T-helper 17 cell (primary cell): ENCODE measurements around the gene SAMD11. TPM values are rescaled to one million over a fixed set of nuclear protein-coding genes. Genes with fewer than 3 reads are reported as not detected.
A peak's percentile ranks its signal among the peaks of the same experiment; 100 is the strongest.

ENCODE experiments used
- ATAC-seq: fragments of 150-1000 bp; cut with Tn5 transposase; 2 replicates; pipeline ENCODE4 v1.10.0; 2021; ENCODE audit warnings: mild to moderate bottlenecking, moderate library complexity
- DNase-seq, 3 donors: peaks; one replicate each; pipeline versions ENCODE4 v3.0.0 to v3.0.0-alpha.2; 2020 to 2021
- H3K9me3 ChIP-seq: one replicate; pipeline ENCODE4 v1.7.0; 2013; ENCODE audit warnings: low read length, mild to moderate bottlenecking; ENCODE audit not compliant: control insufficient read depth, poor library complexity, severe bottlenecking
- H3K27ac Mint-ChIP-seq: one replicate; pipeline ENCODE4 v1.8.0; 2022; ENCODE audit warnings: mild to moderate bottlenecking, moderate library complexity, mixed read lengths
- H3K27me3 Mint-ChIP-seq: one replicate; pipeline ENCODE4 v1.8.0; 2022; ENCODE audit warnings: mixed read lengths
- H3K36me3 Mint-ChIP-seq: one replicate; pipeline ENCODE4 v1.8.0; 2022; ENCODE audit warnings: low read depth, mixed read lengths
- H3K4me1 Mint-ChIP-seq: one replicate; pipeline ENCODE4 v1.8.0; 2022; ENCODE audit warnings: mild to moderate bottlenecking, mixed read lengths
- H3K4me3 Mint-ChIP-seq: one replicate; pipeline ENCODE4 v1.8.0; 2022; ENCODE audit warnings: mild to moderate bottlenecking, moderate library complexity, mixed read lengths
- total RNA-seq, 4 donors: library from RNA in 2 of 4; stranded (reverse) in 2 of 4; gene quantifications; one replicate each; pipeline ENCODE4 v1.2.3 and lab custom pipeline; 2022 to 2026

The SAMD11 gene
- total RNA-seq, 2 donors from 2014 or later: not detected

- Mint-ChIP-seq H3K27ac (no peak overlapping the region), H3K36me3 (no peaks in the 10 kb centered on the region), H3K4me1 (peaks cover 8% of the 10 kb centered on the region), H3K4me3 (no peak overlapping the region), H3K27me3 (peaks cover 28% of the 10 kb centered on the region)
- DNase-seq (no peak), ATAC-seq (no peak)
- no peaks in the 10 kb centered on the region for H3K9me3 ChIP-seq
These were observed 13.8 kb downstream of the SAMD11 start for GRCh38 chr1:937521-937920.

- Mint-ChIP-seq H3K4me1 (peaks cover 8% of the 10 kb centered on the region), H3K4me3 (no peak overlapping the region), H3K36me3 (no peaks in the 10 kb centered on the region), H3K27ac (no peak overlapping the region), H3K27me3 (peaks cover 28% of the 10 kb centered on the region)
- DNase-seq (no peak), ATAC-seq (peak; percentile 32)
- no peaks in the 10 kb centered on the region for H3K9me3 ChIP-seq
These were observed 14.5 kb downstream of the SAMD11 start for GRCh38 chr1:938088-938683.

- Mint-ChIP-seq H3K4me1 (peaks cover 8% of the 10 kb centered on the region), H3K27ac (no peak overlapping the region), H3K4me3 (no peak overlapping the region), H3K36me3 (no peaks in the 10 kb centered on the region), H3K27me3 (peaks cover 28% of the 10 kb centered on the region)
- ATAC-seq (no peak), DNase-seq (no peak)
- H3K9me3 ChIP-seq: no peaks in the 10 kb centered on the region
These were observed 15.2 kb downstream of the SAMD11 start for GRCh38 chr1:938711-939489.

- peaks cover 28% of the 10 kb centered on the region for H3K27me3 Mint-ChIP-seq
- H3K4me3 Mint-ChIP-seq: peak overlapping the region; percentile 58
- ATAC-seq: no peak
These were observed 15.9 kb downstream of the SAMD11 start for GRCh38 chr1:939511-940106.

GRCh38 chr1:940107-941014 is 16.6 kb downstream of the SAMD11 start:
- ATAC-seq (peak; percentile 28), DNase-seq (no peak)
- Mint-ChIP-seq H3K27me3 (peaks cover 22% of the 10 kb centered on the region), H3K36me3 (no peaks in the 10 kb centered on the region), H3K4me1 (peaks cover 7% of the 10 kb centered on the region), H3K27ac (no peak overlapping the region), H3K4me3 (peak overlapping the region; percentile 82)
- no peaks in the 10 kb centered on the region for H3K9me3 ChIP-seq

More at GRCh38 chr1:939511-940106, 15.9 kb downstream of the SAMD11 start:
- no peaks in the 10 kb centered on the region for H3K36me3 Mint-ChIP-seq
- DNase-seq: no peak
- H3K4me1 Mint-ChIP-seq: peaks cover 8% of the 10 kb centered on the region
- H3K9me3 ChIP-seq: no peaks in the 10 kb centered on the region
- no peak overlapping the region for H3K27ac Mint-ChIP-seq

- H3K36me3 Mint-ChIP-seq: peaks cover 2% of the 10 kb centered on the region
- peaks cover 19% of the 10 kb centered on the region for H3K27me3 Mint-ChIP-seq
- ATAC-seq (no peak), DNase-seq (no peak)
- no peak overlapping the region for H3K27ac Mint-ChIP-seq
- peaks cover 7% of the 10 kb centered on the region for H3K4me1 Mint-ChIP-seq
- H3K9me3 ChIP-seq: no peaks in the 10 kb centered on the region
- H3K4me3 Mint-ChIP-seq: peak overlapping the region; percentile 82
These were observed 17.4 kb downstream of the SAMD11 start for GRCh38 chr1:941015-941587.

- peak overlapping the region; percentile 82 for H3K4me3 Mint-ChIP-seq
- H3K27me3 Mint-ChIP-seq: peaks cover 19% of the 10 kb centered on the region
- H3K4me1 Mint-ChIP-seq: peaks cover 7% of the 10 kb centered on the region
- H3K27ac Mint-ChIP-seq: no peak overlapping the region
- H3K36me3 Mint-ChIP-seq: peaks cover 2% of the 10 kb centered on the region
- DNase-seq (no peak), ATAC-seq (peak; percentile 21)
- no peaks in the 10 kb centered on the region for H3K9me3 ChIP-seq
These were observed 18.1 kb downstream of the SAMD11 start for GRCh38 chr1:941588-942383.

GRCh38 chr1:942411-942821 is 18.7 kb downstream of the SAMD11 start:
- Mint-ChIP-seq H3K27me3 (peaks cover 19% of the 10 kb centered on the region), H3K4me1 (peaks cover 7% of the 10 kb centered on the region), H3K4me3 (peak overlapping the region; percentile 41), H3K36me3 (peaks cover 2% of the 10 kb centered on the region), H3K27ac (no peak overlapping the region)
- ATAC-seq (no peak), DNase-seq (no peak)
- H3K9me3 ChIP-seq: no peaks in the 10 kb centered on the region

- peaks cover 3% of the 10 kb centered on the region for H3K36me3 Mint-ChIP-seq
- peaks cover 7% of the 10 kb centered on the region for H3K4me1 Mint-ChIP-seq
- no peak overlapping the region for H3K27ac Mint-ChIP-seq
- H3K9me3 ChIP-seq: no peaks in the 10 kb centered on the region
- peak overlapping the region; percentile 45 for H3K4me3 Mint-ChIP-seq
- ATAC-seq: no peak
- no peak for DNase-seq
- peaks cover 15% of the 10 kb centered on the region for H3K27me3 Mint-ChIP-seq
These were observed 19.3 kb downstream of the SAMD11 start for GRCh38 chr1:942864-943533.

- DNase-seq: no peak
These were observed 20.0 kb downstream of the SAMD11 start for GRCh38 chr1:943545-944340.

More at GRCh38 chr1:943545-944340, 20.0 kb downstream of the SAMD11 start:
- H3K27me3 Mint-ChIP-seq: peaks cover 8% of the 10 kb centered on the region
- H3K36me3 Mint-ChIP-seq: peaks cover 4% of the 10 kb centered on the region
- peaks cover 7% of the 10 kb centered on the region for H3K4me1 Mint-ChIP-seq
- H3K9me3 ChIP-seq: no peaks in the 10 kb centered on the region
- H3K27ac Mint-ChIP-seq: no peak overlapping the region
- no peak for ATAC-seq
- no peak overlapping the region for H3K4me3 Mint-ChIP-seq
